Lower leg skin (tissue), 3 donors: ENCODE measurements around the gene NEURL1B.

Source experiments
- CTCF ChIP-seq, 3 donors: fragments of 450-650 bp; IDR thresholded peaks; one replicate each; pipeline ENCODE4 v1.5.1; 2016; ENCODE audit warnings: antibody characterized with exemption in 3 of 3, mild to moderate bottlenecking in 3 of 3, moderate library complexity in 2 of 3
- POLR2A ChIP-seq, 2 donors: fragments of 450-650 bp; IDR thresholded peaks; one replicate each; pipeline ENCODE4 v1.6.1; 2016 to 2017; ENCODE audit warnings: antibody characterized with exemption in 2 of 2, mild to moderate bottlenecking in 1 of 2, moderate library complexity in 1 of 2

GRCh38 chr5:172648013-172648381 lies 6.9 kb downstream of the NEURL1B start:
- TF ChIP-seq CTCF (IDR thresholded peaks at IDR 0.05) = no peak
- no peak for TF ChIP-seq POLR2A (IDR thresholded peaks at IDR 0.05)
